K562 (cell line): ENCODE results near the gene DNMT1. TPM values are rescaled to one million over a fixed set of nuclear protein-coding genes. Genes with fewer than 3 reads are reported as not detected.

Experiments
- ATAC-seq: fragments of 200-7000 bp; cut with Tn5 transposase; 3 replicates; pipeline ENCODE4 v1.9.1; 2020; ENCODE audit warnings: moderate library complexity
- BruUV-seq: library from RNA; stranded (reverse); fragments of 400-500 nt; replicated peaks from 2 replicates; lab custom pipeline; 2021; lab: Mats Ljungman, UMichigan
- CTCF ChIA-PET: fragments of 300-600 bp; formaldehyde crosslinking; extraction: SDS; loops from one replicate; lab custom pipeline; 2021; ENCODE audit warnings: low intra/inter-chr PET ratio; lab: Yijun Ruan, JAX
- POLR2A ChIA-PET: fragments of 300-600, 350-650 bp; sonication (Branson Sonifier 250); formaldehyde crosslinking; extraction: SDS; loops from one replicate; lab custom pipeline; 2021; ENCODE audit warnings: antibody characterized with exemption, inconsistent platforms; lab: Yijun Ruan, JAX
- DNase-seq, 4 experiments: peaks; one replicate each; pipeline versions ENCODE4 v3.0.0 to v3.0.0-alpha.2; 2011 to 2018; ENCODE audit warnings: low spot score in 3 of 4, mixed read lengths in 3 of 4; ENCODE audit errors: extremely low read depth in 1 of 4
- FAIRE-seq: peaks from 2 replicates; lab custom pipeline; 2011; peaks lifted over from hg19 to GRCh38; lab: Jason Lieb, UNC
- H2AFZ ChIP-seq: 2 replicates; pipeline ENCODE4 v1.6.0; 2011; ENCODE audit warnings: low read depth, low read length, control low read depth, inconsistent platforms
- H3K27ac ChIP-seq: fragments of 200-600 bp; 3 replicates; pipeline ENCODE4 v1.8.0; 2011; ENCODE audit warnings: low read depth, mild to moderate bottlenecking, control low read depth, inconsistent platforms, low read length, moderate library complexity, mixed read lengths; ENCODE audit errors: extremely low read depth
- H3K27me3 ChIP-seq, 2 experiments: fragments of 300-600 bp in 1 of 2; 2 replicates in 1 of 2; 3 replicates in 1 of 2; pipeline versions ENCODE4 v1.6.0 to v1.8.0; 2011; ENCODE audit warnings: inconsistent platforms in 2 of 2, low read length in 2 of 2, mild to moderate bottlenecking in 1 of 2, mixed read lengths in 1 of 2, moderate library complexity in 1 of 2; ENCODE audit not compliant: control insufficient read depth in 2 of 2, insufficient read depth in 2 of 2
- H3K36me3 ChIP-seq: fragments of 300-600 bp; 3 replicates; pipeline ENCODE4 v1.8.0; 2011; ENCODE audit warnings: mild to moderate bottlenecking, low read length, inconsistent platforms; ENCODE audit not compliant: control insufficient read depth, insufficient read depth
- H3K4me1 ChIP-seq, 2 experiments: fragments of 200-600 bp in 1 of 2; replicated peaks in 1 of 2; 2 replicates in 1 of 2; 3 replicates in 1 of 2; pipeline versions ENCODE4 v1.5.1 to v1.8.0; 2011; ENCODE audit warnings: inconsistent platforms in 2 of 2, low read length in 2 of 2, mild to moderate bottlenecking in 1 of 2, mixed read lengths in 1 of 2, moderate library complexity in 1 of 2; ENCODE audit not compliant: control insufficient read depth in 2 of 2, insufficient read depth in 2 of 2
- H3K4me2 ChIP-seq: 2 replicates; pipeline ENCODE4 v1.6.1; 2011; ENCODE audit warnings: low read length, control low read depth, inconsistent platforms, mixed read lengths; ENCODE audit not compliant: insufficient read depth
- H3K4me3 ChIP-seq: fragments of 200-600 bp; sonication (generic), shearing (Covaris generic); 2 replicates; pipeline ENCODE4 v1.5.1; 2016; ENCODE audit warnings: control low read depth, inconsistent platforms
- H3K79me2 ChIP-seq: fragments of 200-600 bp; 3 replicates; pipeline ENCODE4 v1.8.0; 2011; ENCODE audit warnings: low read length, inconsistent platforms; ENCODE audit not compliant: control insufficient read depth, insufficient read depth
- H3K9ac ChIP-seq, 2 experiments: 2 replicates each; pipeline versions ENCODE4 v1.6.0 to v1.6.1; 2011; ENCODE audit warnings: low read depth in 2 of 2, low read length in 2 of 2, control low read depth in 1 of 2, inconsistent platforms in 1 of 2, mild to moderate bottlenecking in 1 of 2, mixed read lengths in 1 of 2; ENCODE audit not compliant: insufficient read depth in 1 of 2
- H3K9me1 ChIP-seq: one replicate; pipeline ENCODE4 v1.6.0; 2011; ENCODE audit warnings: inconsistent platforms, mild to moderate bottlenecking, low read length, moderate library complexity; ENCODE audit not compliant: control insufficient read depth, insufficient read depth
- H3K9me3 ChIP-seq: replicated peaks from 2 replicates; pipeline ENCODE4 v1.5.1; 2011; ENCODE audit warnings: low read depth, low read length, inconsistent platforms; ENCODE audit not compliant: control insufficient read depth, insufficient read depth
- H4K20me1 ChIP-seq: replicated peaks from 2 replicates; pipeline ENCODE4 v1.6.1; 2011; ENCODE audit warnings: low read length, inconsistent platforms, mixed read lengths; ENCODE audit not compliant: control insufficient read depth, insufficient read depth
- CREB1 ChIP-seq, 2 experiments: sonication (generic) in 1 of 2; formaldehyde crosslinking in 1 of 2; IDR thresholded peaks; 2 replicates each; pipeline versions ENCODE4 v1.6.1 to v1.8.0; 2012 to 2022; ENCODE audit warnings: inconsistent platforms in 1 of 2, mild to moderate bottlenecking in 1 of 2, missing genetic modification reagents in 1 of 2, moderate library complexity in 1 of 2
- CTCFL ChIP-seq: IDR thresholded peaks from 2 replicates; pipeline ENCODE4 v1.6.1; 2011; ENCODE audit warnings: borderline replicate concordance, low read depth, mild to moderate bottlenecking, moderate library complexity, low read length; ENCODE audit not compliant: insufficient read depth, poor library complexity, severe bottlenecking
- HES1 ChIP-seq: fragments of 450-650 bp; IDR thresholded peaks from 2 replicates; pipeline ENCODE4 v1.6.1; 2016; ENCODE audit warnings: low read depth, mild to moderate bottlenecking, moderate library complexity
- POU5F1 ChIP-seq: fragments of 150-350 bp; IDR thresholded peaks from 2 replicates; pipeline ENCODE4 v1.6.1; 2014; ENCODE audit warnings: borderline replicate concordance, low read length, low read depth, mild to moderate bottlenecking; ENCODE audit not compliant: partially characterized antibody
- RCOR1 ChIP-seq, 2 experiments: IDR thresholded peaks; 2 replicates each; pipeline ENCODE4 v1.6.1; 2012; ENCODE audit warnings: low read depth in 2 of 2, low read length in 2 of 2, borderline replicate concordance in 1 of 2, improper control_type of control experiment in 1 of 2
- SRSF1 ChIP-seq: fragments of 200-400 bp; formaldehyde crosslinking; IDR thresholded peaks from 2 replicates; pipeline ENCODE4 v1.6.1; 2017; ENCODE audit warnings: mild to moderate bottlenecking, low read depth, low read length, moderate library complexity
- TAF9B ChIP-seq: fragments of 450-650 bp; IDR thresholded peaks from 2 replicates; pipeline ENCODE4 v1.6.1; 2018; ENCODE audit warnings: mild to moderate bottlenecking; ENCODE audit not compliant: partially characterized antibody
- TCF7 ChIP-seq: sonication (generic); IDR thresholded peaks from 2 replicates; pipeline ENCODE4 v1.6.1; 2016; ENCODE audit warnings: antibody characterized with exemption, borderline replicate concordance
- ZNF318 ChIP-seq, 2 experiments: fragments of 450-650 bp; IDR thresholded peaks; 2 replicates each; pipeline ENCODE4 v1.6.1; 2016; ENCODE audit warnings: mild to moderate bottlenecking in 2 of 2, borderline replicate concordance in 1 of 2, low read depth in 1 of 2, moderate library complexity in 1 of 2
- WGBS: fragments of 100-300 bp; shearing (Covaris generic); methylation state at CpG from one replicate; pipeline ENCODE4 v1.1.6; 2016; ENCODE audit warnings: low coverage, mixed read lengths; ENCODE audit not compliant: insufficient coverage; ENCODE audit errors: missing lambda C conversion rate; 5-methylcytosine and 5-hydroxymethylcytosine counted together
- in situ Hi-C: fragments of 300-500 bp; cut with MboI; formaldehyde crosslinking; loops from 4 replicates; pipeline ENCODE4 v1.15.0; 2018; ENCODE audit warnings: inconsistent platforms, mixed read lengths
- intact Hi-C: fragments of 100-400 bp; cut with micrococcal nuclease; formaldehyde crosslinking; loops from 2 replicates; pipeline ENCODE4 v1.14.2; 2022
- polyA plus RNA-seq, 8 experiments: library from polyadenylated mRNA; depleted of rRNA in 4 of 8; stranded (reverse) in 5 of 8; unstranded in 3 of 8; fragments of >200 nt; fragmentation: Nextera tagmentation in 2 of 8; fragmentation: Illumina TruSeq in 1 of 8; extraction: Ambion mirVana in 2 of 8; extraction: Trizol in 1 of 8; gene quantifications; 2 replicates each; pipeline versions ENCODE4 v1.2.1 to v1.2.3, GENCODE V29; 2011 to 2014; ENCODE audit warnings: inconsistent platforms in 1 of 8, missing spikeins in 1 of 8
- total RNA-seq, 7 experiments: library from RNA; depleted of rRNA in 6 of 7; stranded (reverse); fragments of >200 nt in 6 of 7; fragmentation: Illumina TruSeq in 2 of 7; extraction: Trizol in 2 of 7; gene quantifications; 2 replicates each; pipeline versions ENCODE4 v1.2.1 to v1.2.3, GENCODE V29; 2011 to 2021; ENCODE audit warnings: low replicate concordance in 1 of 7

The DNMT1 gene
- total and polyA plus RNA-seq, 9 of the 15 experiments (the other 6 are each of a cell fraction or from before 2014, with no cell fraction given), result 80.1 to 271 (median 121) TPM

- Histone ChIP-seq H2AFZ (no peak overlapping the region), H3K36me3 (peaks cover 72% of the 10 kb centered on the region), H3K9me1 (no peaks in the 10 kb centered on the region), H3K4me1 (peaks cover 6 to 20% of the 10 kb centered on the region in 2 experiments; a peak in 4 of 5 replicates), H4K20me1 (peaks cover 30% of the 10 kb centered on the region), H3K4me2 (no peak overlapping the region), H3K4me3 (no peak overlapping the region), H3K9me3 (no peaks in the 10 kb centered on the region), H3K9ac (no peak overlapping the region), H3K79me2 (peaks cover 95% of the 10 kb centered on the region), H3K27ac (no peak overlapping the region), H3K27me3 (no peaks in the 10 kb centered on the region)
- POLR2A ChIA-PET, result interaction anchor here (0.8 to 1.4 kb wide), 6 partner anchors 10 to 98 kb away, joined by 3 to 4 read pairs (median 4); no protein-coding TSS in a partner anchor
- DNase-seq, result no peak
- no peak for FAIRE-seq
- intact Hi-C loops, result no loop called here
- WGBS, result 97% methylated on average over 5 of the region's 5 CpGs
- BruUV-seq, result no TSS peak
- CTCF ChIA-PET, result no interaction called here
- in situ Hi-C loops, result no loop called here
- no peak for ATAC-seq
- TF ChIP-seq RCOR1 (IDR thresholded peaks at IDR 0.05; ENCODE audit: borderline replicate concordance in 1 of 2, low read depth in 2 of 2, low read length in 2 of 2) (no peak), TCF7 (no peak), CREB1 (IDR thresholded peaks at IDR 0.05) (no peak), CREB1 (CRISPR knock-in tag; IDR thresholded peaks at IDR 0.05) (no peak), HES1 (no peak), TAF9B (no peak), ZNF318 (IDR thresholded peaks at IDR 0.05; ENCODE audit: borderline replicate concordance in 1 of 2, low read depth in 1 of 2) (no peak), POU5F1 (no peak), CTCFL (no peak), SRSF1 (no peak)
These were observed 4.7 kb downstream of the DNMT1 start for GRCh38 chr19:10190026-10190425.
